DOHH2 (cell line): ENCODE data around the gene COX14.

Source experiments
- H3F3A ChIP-seq: fragments of 200-600 bp; sonication (generic), shearing (Covaris generic); 2 replicates; pipeline ENCODE4 v1.6.0; 2016; ENCODE audit warnings: antibody characterized with exemption, mild to moderate bottlenecking; ENCODE audit not compliant: control insufficient read depth, insufficient read depth
- H3K27ac ChIP-seq: fragments of 200-600 bp; sonication (generic); 2 replicates; pipeline ENCODE4 v1.5.1; 2014; ENCODE audit warnings: low read depth, mild to moderate bottlenecking, low read length, moderate library complexity
- H3K27me3 ChIP-seq: fragments of 200-600 bp; sonication (generic); 2 replicates; pipeline ENCODE4 v1.6.1; 2014; ENCODE audit warnings: mild to moderate bottlenecking, low read length, mixed read lengths; ENCODE audit not compliant: control insufficient read depth
- H3K36me3 ChIP-seq: fragments of 200-600 bp; sonication (generic); 2 replicates; pipeline ENCODE4 v1.6.1; 2014; ENCODE audit warnings: mild to moderate bottlenecking, low read length, moderate library complexity, mixed read lengths; ENCODE audit not compliant: control insufficient read depth
- H3K4me1 ChIP-seq: fragments of 200-600 bp; sonication (generic); 2 replicates; pipeline ENCODE4 v1.6.1; 2014; ENCODE audit warnings: mild to moderate bottlenecking, low read length, mixed read lengths; ENCODE audit not compliant: control insufficient read depth
- H3K4me2 ChIP-seq: fragments of 200-600 bp; sonication (generic); 2 replicates; pipeline ENCODE4 v1.6.0; 2014; ENCODE audit warnings: mild to moderate bottlenecking, low read length, moderate library complexity
- H3K4me3 ChIP-seq: fragments of 200-600 bp; sonication (generic); 2 replicates; pipeline ENCODE4 v1.5.1; 2014; ENCODE audit warnings: mild to moderate bottlenecking, low read length, mixed read lengths
- H3K79me2 ChIP-seq: fragments of 200-600 bp; sonication (generic); 2 replicates; pipeline ENCODE4 v1.6.1; 2014; ENCODE audit warnings: mild to moderate bottlenecking, low read length, mixed read lengths; ENCODE audit not compliant: control insufficient read depth
- H3K9me2 ChIP-seq: fragments of 200-600 bp; sonication (generic); replicated peaks from 2 replicates; pipeline ENCODE4 v1.6.1; 2014; ENCODE audit warnings: mild to moderate bottlenecking, low read length, mixed read lengths; ENCODE audit not compliant: control insufficient read depth
- H3K9me3 ChIP-seq: fragments of 200-600 bp; sonication (generic); 2 replicates; pipeline ENCODE4 v1.6.1; 2014; ENCODE audit warnings: antibody characterized with exemption, low read length, mixed read lengths; ENCODE audit not compliant: control insufficient read depth, insufficient read depth
- H4K20me1 ChIP-seq: fragments of 200-600 bp; sonication (generic); 2 replicates; pipeline ENCODE4 v1.6.0; 2014; ENCODE audit warnings: low read depth, mild to moderate bottlenecking, antibody characterized with exemption, low read length, moderate library complexity; ENCODE audit not compliant: control insufficient read depth, insufficient read depth
- CTCF ChIP-seq: fragments of 200-600 bp; sonication (generic); IDR thresholded peaks from one replicate; pipeline ENCODE4 v1.5.1; 2014; ENCODE audit warnings: antibody characterized with exemption, mild to moderate bottlenecking, low read depth, low read length; ENCODE audit not compliant: poor library complexity, severe bottlenecking
- EZH2phosphoT487 ChIP-seq: fragments of 200-600 bp; sonication (generic); IDR thresholded peaks from 2 replicates; pipeline ENCODE4 v1.6.1; 2017; ENCODE audit warnings: borderline replicate concordance, mild to moderate bottlenecking, antibody characterized with exemption, low read length, moderate library complexity, mixed read lengths

The COX14 gene

GRCh38 chr12:50066402-50066801 lies 45.6 kb upstream of the COX14 start:
- no peaks in the 10 kb centered on the region for H3K9me2 ChIP-seq
- no peaks in the 10 kb centered on the region for H3K9me3 ChIP-seq
- H3K36me3 ChIP-seq, result no peaks in the 10 kb centered on the region
- peaks cover 35% of the 10 kb centered on the region for H3K27me3 ChIP-seq
- no peak overlapping the region for H3K4me2 ChIP-seq
- H3K27ac ChIP-seq, result no peak overlapping the region
- H3K4me3 ChIP-seq, result no peak overlapping the region
- H3F3A ChIP-seq, result no peaks in the 10 kb centered on the region; the same call in 1 of the 2 replicates
- no peaks in the 10 kb centered on the region for H3K79me2 ChIP-seq
- peaks cover 13% of the 10 kb centered on the region for H3K4me1 ChIP-seq
- H4K20me1 ChIP-seq, result no peaks in the 10 kb centered on the region
- no peak for TF ChIP-seq CTCF
- TF ChIP-seq EZH2phosphoT487, result no peak

DNA sequence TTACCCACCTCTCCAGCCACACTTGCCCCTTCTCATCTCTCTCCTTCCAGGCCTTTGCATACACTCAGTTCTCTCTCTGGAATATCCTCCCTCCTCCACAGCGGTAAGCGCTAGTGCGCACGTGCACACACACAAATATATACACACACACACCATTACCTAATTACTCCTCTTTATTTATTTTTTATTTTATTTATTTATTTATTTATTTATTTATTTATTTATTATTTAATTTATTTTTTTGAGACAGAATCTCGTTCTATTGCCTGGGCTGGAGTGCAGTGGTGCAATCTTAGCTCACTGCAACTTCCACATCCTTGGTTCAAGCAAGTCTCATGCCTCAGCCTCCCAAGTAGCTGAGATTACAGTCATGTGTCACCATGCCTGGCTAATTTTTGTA lies 43.0 kb upstream of the COX14 start:
- H4K20me1 ChIP-seq, result no peaks in the 10 kb centered on the region
- H3K9me2 ChIP-seq, result no peaks in the 10 kb centered on the region
- no peak overlapping the region for H3K27ac ChIP-seq
- peaks cover 23% of the 10 kb centered on the region for H3K27me3 ChIP-seq
- no peak overlapping the region for H3K4me3 ChIP-seq
- H3K9me3 ChIP-seq, result no peaks in the 10 kb centered on the region
- H3K36me3 ChIP-seq, result no peaks in the 10 kb centered on the region
- H3K4me1 ChIP-seq, result peaks cover 19% of the 10 kb centered on the region
- H3K4me2 ChIP-seq, result no peak overlapping the region
- no peaks in the 10 kb centered on the region for H3K79me2 ChIP-seq
- no peaks in the 10 kb centered on the region; the same call in 1 of the 2 replicates for H3F3A ChIP-seq
- no peak for TF ChIP-seq CTCF
- no peak for TF ChIP-seq EZH2phosphoT487

DNA sequence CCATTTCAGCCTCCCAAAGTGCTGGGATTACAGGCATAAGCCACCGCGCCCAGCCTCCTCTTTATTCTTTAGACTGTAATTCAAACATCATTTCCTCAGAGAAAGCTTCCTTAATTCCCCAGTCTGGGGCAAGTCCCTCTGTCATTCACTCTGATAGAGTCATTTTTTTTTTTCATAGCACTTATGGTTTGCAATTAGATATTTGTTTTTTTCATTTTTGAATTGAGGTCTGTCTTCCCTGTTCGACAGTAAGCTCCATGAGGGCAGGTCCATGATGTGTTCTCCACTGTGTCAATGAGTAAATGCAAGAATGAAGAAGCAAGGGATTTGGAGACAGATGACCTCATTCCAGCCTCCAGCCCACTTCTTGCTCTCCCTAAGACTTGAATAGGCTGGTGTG lies 42.5 kb upstream of the COX14 start:
- no peak for TF ChIP-seq EZH2phosphoT487
- TF ChIP-seq CTCF, result no peak
- H3K27ac ChIP-seq, result no peak overlapping the region
- no peaks in the 10 kb centered on the region; the same call in 1 of the 2 replicates for H3F3A ChIP-seq
- no peak overlapping the region for H3K4me2 ChIP-seq
- no peaks in the 10 kb centered on the region for H3K9me3 ChIP-seq
- H3K4me1 ChIP-seq, result peaks cover 19% of the 10 kb centered on the region
- no peaks in the 10 kb centered on the region for H3K9me2 ChIP-seq
- no peaks in the 10 kb centered on the region for H3K36me3 ChIP-seq
- H3K27me3 ChIP-seq, result peaks cover 19% of the 10 kb centered on the region
- no peaks in the 10 kb centered on the region for H3K79me2 ChIP-seq
- H3K4me3 ChIP-seq, result no peak overlapping the region
- H4K20me1 ChIP-seq, result no peaks in the 10 kb centered on the region
